Thymus (tissue), 11 donors: ENCODE data around the gene PIR. TPM values are rescaled to one million over a fixed set of nuclear protein-coding genes. Genes with fewer than 3 reads are reported as not detected.

Experiments
- DNase-seq, 9 donors: peaks; one replicate each; pipeline ENCODE4 v3.0.0-alpha.2; 2013; ENCODE audit warnings: low spot score in 9 of 9, low read depth in 6 of 9, missing footprints in 1 of 9
- H3K27ac ChIP-seq, 2 donors: one replicate each; pipeline ENCODE4 v1.5.1; 2013; ENCODE audit warnings: control low read depth in 1 of 2, low read depth in 1 of 2, low read length in 1 of 2, mild to moderate bottlenecking in 1 of 2, moderate library complexity in 1 of 2
- H3K27me3 ChIP-seq, 2 donors: one replicate each; pipeline ENCODE4 v1.5.1; 2013; ENCODE audit warnings: low read length in 1 of 2; ENCODE audit not compliant: control insufficient read depth in 2 of 2, insufficient read depth in 1 of 2
- H3K36me3 ChIP-seq, 2 donors: one replicate each; pipeline ENCODE4 v1.5.1; 2013; ENCODE audit warnings: low read length in 1 of 2, mild to moderate bottlenecking in 1 of 2, moderate library complexity in 1 of 2; ENCODE audit not compliant: control insufficient read depth in 2 of 2, insufficient read depth in 2 of 2
- H3K4me1 ChIP-seq, 2 donors: one replicate each; pipeline ENCODE4 v1.5.1; 2013; ENCODE audit warnings: low read length in 2 of 2; ENCODE audit not compliant: control insufficient read depth in 2 of 2, insufficient read depth in 2 of 2
- H3K4me3 ChIP-seq, 2 donors: one replicate each; pipeline ENCODE4 v1.5.1; 2013; ENCODE audit warnings: low read length in 2 of 2, control low read depth in 1 of 2, mild to moderate bottlenecking in 1 of 2
- H3K9me3 ChIP-seq, 2 donors: one replicate each; pipeline ENCODE4 v1.5.1; 2013; ENCODE audit warnings: low read length in 1 of 2, mild to moderate bottlenecking in 1 of 2; ENCODE audit not compliant: control insufficient read depth in 2 of 2, insufficient read depth in 1 of 2
- WGBS: extraction: QIAGEN DNeasy Blood & Tissue Kit; methylation state at CpG from one replicate; pipeline ENCODE4 v1.1.7; 2013; 5-methylcytosine and 5-hydroxymethylcytosine counted together
- polyA plus RNA-seq: library from polyadenylated mRNA; stranded (reverse); fragments of 200-250 nt; gene quantifications from one replicate; pipeline ENCODE4 v1.2.3, GENCODE V29; 2013
- total RNA-seq: library from RNA; stranded (reverse); fragments of 120-200 nt; gene quantifications from one replicate; pipeline ENCODE4 v1.2.4, GENCODE V29; 2013
- donor health status: healthy.

Gene PIR
- total and polyA plus RNA-seq, 2 donors: 4.6 to 13.0 TPM

- H3K36me3 ChIP-seq: no peaks in the 10 kb centered on the region
Measured at GRCh38 chrX:15514279-15514678, 21.1 kb upstream of the PIR start.

GRCh38 chrX:15512401-15512965 lies 19.4 kb upstream of the PIR start:
- Histone ChIP-seq H3K36me3 (no peaks in the 10 kb centered on the region), H3K27ac (no peak overlapping the region), H3K4me1 (no peaks in the 10 kb centered on the region), H3K27me3 (no peaks in the 10 kb centered on the region), H3K9me3 (no peaks in the 10 kb centered on the region), H3K4me3 (no peak overlapping the region)
- DNase-seq: no peak
- 92% methylated on average over 4 of the region's 4 CpGs for WGBS

More at GRCh38 chrX:15514279-15514678, 21.1 kb upstream of the PIR start:
- Histone ChIP-seq H3K27me3 (no peaks in the 10 kb centered on the region), H3K4me3 (no peak overlapping the region), H3K4me1 (no peaks in the 10 kb centered on the region), H3K27ac (no peak overlapping the region), H3K9me3 (no peaks in the 10 kb centered on the region)
- no peak for DNase-seq
- 100% methylated on average over 1 of the region's 1 CpG for WGBS

- WGBS: 71% methylated on average over 1 of the region's 1 CpG
- Histone ChIP-seq H3K4me1 (no peaks in the 10 kb centered on the region), H3K9me3 (no peaks in the 10 kb centered on the region), H3K27me3 (no peaks in the 10 kb centered on the region), H3K4me3 (no peak overlapping the region), H3K27ac (no peak overlapping the region), H3K36me3 (no peaks in the 10 kb centered on the region)
- DNase-seq: no peak
Measured at GRCh38 chrX:15511563-15511962, 18.4 kb upstream of the PIR start.

- Histone ChIP-seq H3K36me3 (no peaks in the 10 kb centered on the region), H3K27me3 (peaks cover 0 to 2% of the 10 kb centered on the region in 2 donors), H3K4me1 (no peaks in the 10 kb centered on the region), H3K9me3 (no peaks in the 10 kb centered on the region), H3K27ac (no peak overlapping the region), H3K4me3 (no peak overlapping the region)
- DNase-seq: no peak
Measured at GRCh38 chrX:15509845-15510244, 16.7 kb upstream of the PIR start.

GRCh38 chrX:15507005-15507404 lies 13.9 kb upstream of the PIR start:
- H3K27me3 ChIP-seq: peaks cover 0 to 2% of the 10 kb centered on the region in 2 donors

GRCh38 chrX:15505101-15505500 lies 12.0 kb upstream of the PIR start:
- Histone ChIP-seq H3K9me3 (no peaks in the 10 kb centered on the region), H3K4me1 (no peaks in the 10 kb centered on the region), H3K36me3 (no peaks in the 10 kb centered on the region), H3K27me3 (peaks cover 0 to 15% of the 10 kb centered on the region in 2 donors), H3K27ac (no peak overlapping the region), H3K4me3 (no peak overlapping the region)
- 88% methylated on average over 3 of the region's 3 CpGs for WGBS
- no peak for DNase-seq

More at GRCh38 chrX:15507005-15507404, 13.9 kb upstream of the PIR start:
- Histone ChIP-seq H3K4me3 (no peak overlapping the region), H3K27ac (no peak overlapping the region), H3K9me3 (no peaks in the 10 kb centered on the region), H3K36me3 (no peaks in the 10 kb centered on the region), H3K4me1 (no peaks in the 10 kb centered on the region)
- WGBS: 97% methylated on average over 5 of the region's 5 CpGs
- DNase-seq: no peak

GRCh38 chrX:15504661-15505060 lies 11.5 kb upstream of the PIR start:
- WGBS: 98% methylated on average over 1 of the region's 1 CpG
- no peak overlapping the region for H3K27ac ChIP-seq
- DNase-seq: no peak
- H3K4me3 ChIP-seq: no peak overlapping the region
- no peaks in the 10 kb centered on the region for H3K4me1 ChIP-seq
- H3K9me3 ChIP-seq: no peaks in the 10 kb centered on the region
- no peaks in the 10 kb centered on the region for H3K36me3 ChIP-seq
- peaks cover 0 to 17% of the 10 kb centered on the region in 2 donors for H3K27me3 ChIP-seq

GRCh38 chrX:15501506-15501905 lies 8.4 kb upstream of the PIR start:
- WGBS: 97% methylated on average over 9 of the region's 9 CpGs

GRCh38 chrX:15500497-15500966 lies 7.4 kb upstream of the PIR start, which contains the start of gene BMX:
Gene BMX, plus strand, starts transcription at chrX:15500807. Its CDS starts 7,547 bp downstream, at chrX:15508354.
- H3K27ac ChIP-seq: no peak within 1 kb of the TSS

More at GRCh38 chrX:15501506-15501905, 8.4 kb upstream of the PIR start:
- no peak overlapping the region for H3K27ac ChIP-seq
- H3K4me3 ChIP-seq: no peak overlapping the region
- no peak for DNase-seq
- peaks cover 0 to 17% of the 10 kb centered on the region in 2 donors for H3K27me3 ChIP-seq
- H3K9me3 ChIP-seq: no peaks in the 10 kb centered on the region
- no peaks in the 10 kb centered on the region for H3K36me3 ChIP-seq
- H3K4me1 ChIP-seq: no peaks in the 10 kb centered on the region

More at GRCh38 chrX:15500497-15500966, 7.4 kb upstream of the PIR start, which contains the start of gene BMX:
- no peak for DNase-seq
- 73% methylated on average over 18 of the region's 18 CpGs for WGBS
- Histone ChIP-seq H3K4me3 (no peak within 1 kb of the TSS), H3K36me3 (no peaks in the 10 kb centered on the region), H3K27me3 (peaks cover 0 to 17% of the 10 kb centered on the region in 2 donors), H3K9me3 (no peaks in the 10 kb centered on the region), H3K4me1 (no peaks in the 10 kb centered on the region)
